GM12873 (cell line): Measurements from ENCODE around the gene KLF12.

Experiments
- CTCF ChIP-seq: IDR thresholded peaks from 2 replicates; pipeline ENCODE4 v1.5.1; 2012; ENCODE audit warnings: low read depth, mild to moderate bottlenecking, moderate library complexity, low read length, control low read depth; ENCODE audit not compliant: insufficient read depth; ENCODE audit errors: missing control alignments

KLF12 gene

GRCh38 chr13:74151859-74152258 is 17.7 kb upstream of the KLF12 start:
- TF ChIP-seq CTCF = no peak

DNA sequence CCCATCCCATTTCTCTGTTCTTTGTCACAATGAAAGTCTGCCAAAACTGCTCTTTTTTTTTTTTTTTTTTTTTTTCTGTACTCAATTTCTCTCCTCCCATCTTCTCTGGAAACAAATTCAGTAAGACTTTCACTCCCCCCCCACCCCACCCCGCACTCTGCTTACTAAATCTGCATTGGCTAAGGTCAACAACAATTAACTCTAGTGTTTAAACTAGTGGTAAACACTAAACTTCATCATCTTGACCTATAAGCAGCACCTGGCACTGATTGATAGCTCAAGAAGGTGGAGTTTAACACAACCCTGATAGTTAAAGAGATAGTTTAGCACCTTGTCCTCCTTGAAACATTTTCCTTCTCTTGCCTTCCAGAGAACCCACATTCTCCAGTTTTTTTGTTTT is 14.1 kb upstream of the KLF12 start:
- TF ChIP-seq CTCF = no peak

DNA sequence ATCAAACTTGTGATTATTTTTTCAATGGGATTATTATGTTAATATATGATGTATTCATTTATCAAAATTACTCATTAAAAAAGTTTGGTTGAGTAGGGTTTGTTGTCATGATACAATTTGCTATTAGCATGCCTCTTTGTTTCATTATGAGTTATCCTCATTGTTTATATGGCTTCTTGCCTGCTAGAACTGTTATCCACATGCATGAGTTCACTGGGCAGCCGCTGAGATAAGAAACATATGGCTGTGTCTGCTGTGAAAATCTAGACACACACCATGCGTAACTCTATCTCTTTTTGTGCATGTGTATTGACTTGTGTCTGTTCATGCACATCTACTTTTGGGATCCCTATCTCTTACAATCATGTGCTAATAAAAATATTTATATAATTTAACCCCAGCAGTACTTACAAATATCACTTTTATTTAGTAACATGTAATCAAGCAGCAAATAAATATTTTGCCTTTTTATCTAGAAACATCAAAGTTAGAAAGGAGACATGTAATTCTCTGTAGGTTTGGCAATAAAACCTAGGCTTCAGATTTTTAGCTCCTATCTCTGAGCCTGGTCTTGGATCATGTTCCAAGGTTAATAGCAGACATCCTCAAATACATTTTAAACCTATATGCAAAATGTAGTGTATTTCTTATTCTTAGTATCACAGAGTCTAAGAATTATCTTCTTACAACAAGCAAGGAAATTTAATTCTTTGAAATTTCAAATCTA is 11.2 kb upstream of the KLF12 start:
- TF ChIP-seq CTCF = no peak

DNA sequence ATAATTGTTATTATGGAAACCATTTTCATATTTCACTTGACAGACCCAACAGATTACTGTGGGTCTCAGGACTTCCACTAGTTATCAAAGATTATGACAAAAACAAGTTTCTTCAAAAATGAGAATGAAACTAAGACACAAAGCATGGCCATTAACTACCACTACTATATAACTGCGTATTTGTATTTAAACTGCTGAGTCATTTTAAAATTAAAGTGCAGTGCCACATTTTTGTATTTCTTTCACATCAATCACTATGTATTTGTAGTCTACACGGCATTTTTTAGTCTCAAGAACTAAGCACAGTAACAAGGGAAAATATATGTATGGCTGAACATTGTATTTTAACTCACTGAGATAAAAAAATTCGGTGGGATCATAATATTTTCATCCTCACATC is 10.1 kb upstream of the KLF12 start:
- TF ChIP-seq CTCF = no peak

- TF ChIP-seq CTCF = no peak
Observed at GRCh38 chr13:74142257-74142656, 8.1 kb upstream of the KLF12 start.

- no peak for TF ChIP-seq CTCF
Observed at GRCh38 chr13:74138241-74138640, 4.0 kb upstream of the KLF12 start.

GRCh38 chr13:74136084-74136658 is 2.0 kb upstream of the KLF12 start:
- no peak for TF ChIP-seq CTCF
